GM18502 (cell line): ENCODE measurements around the gene SLC45A1.

Source experiments
- ATAC-seq: cut with Tn5 transposase; IDR thresholded peaks from one replicate; pipeline ENCODE4 v1.9.1; 2021; ENCODE audit warnings: mild to moderate bottlenecking; ENCODE audit not compliant: unreplicated experiment, poor library complexity

Gene SLC45A1

DNA sequence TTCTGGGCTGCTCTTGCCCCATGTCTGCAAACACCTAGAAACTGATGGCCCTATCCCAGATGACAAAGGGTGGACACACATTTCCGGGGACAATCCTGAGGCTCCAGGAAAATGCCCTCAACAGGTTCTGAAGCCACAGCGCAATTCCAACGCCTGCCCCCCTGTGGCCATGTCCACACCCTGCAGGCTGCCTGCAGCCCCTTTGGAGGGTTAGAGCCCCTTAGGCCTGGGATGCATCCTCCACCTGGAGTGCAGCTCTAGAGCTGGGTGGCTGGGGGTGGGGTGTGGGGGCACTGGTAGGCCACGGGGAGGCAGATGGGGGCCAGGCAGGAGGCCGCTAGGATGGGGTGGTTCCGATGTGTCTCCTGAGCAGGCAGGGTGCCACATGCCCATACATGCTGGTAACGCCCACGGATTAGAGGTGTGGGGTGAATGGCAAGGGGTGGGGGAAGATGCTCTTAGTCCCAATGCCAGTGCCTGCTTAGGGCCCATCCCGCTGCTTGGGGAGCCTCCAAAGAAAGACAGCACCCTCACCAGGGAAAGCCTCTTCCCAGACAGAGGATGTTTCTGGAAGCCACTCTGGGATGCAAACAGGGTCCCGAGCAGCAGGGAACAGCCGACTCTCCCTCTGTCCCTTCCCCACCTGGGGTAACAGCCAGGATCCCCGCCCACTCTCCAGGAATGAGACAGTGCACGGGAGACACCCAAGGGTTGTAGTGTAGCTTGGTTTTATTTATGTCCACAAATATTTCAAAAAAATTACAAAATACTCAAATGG, 34.0 kb downstream of the SLC45A1 start:
- ATAC-seq, result no peak

DNA sequence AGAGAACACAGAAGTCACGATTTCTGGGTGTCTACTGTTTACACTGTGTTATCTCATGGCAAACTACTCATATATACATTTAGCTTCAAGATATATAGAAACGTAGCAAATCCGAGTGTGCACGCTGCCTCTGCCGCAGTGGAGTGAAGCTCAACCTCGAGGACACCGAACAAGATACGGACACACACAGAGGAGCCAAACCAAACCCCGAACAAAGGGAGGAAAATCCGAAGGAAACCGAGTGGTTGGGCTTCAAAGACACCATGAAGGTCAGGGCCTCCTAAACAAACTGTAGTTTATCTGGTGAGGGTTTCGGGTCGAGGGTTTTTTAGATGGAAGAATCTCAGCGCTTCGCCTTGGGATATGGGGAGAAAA, 34.5 kb downstream of the SLC45A1 start:
- no peak for ATAC-seq

DNA sequence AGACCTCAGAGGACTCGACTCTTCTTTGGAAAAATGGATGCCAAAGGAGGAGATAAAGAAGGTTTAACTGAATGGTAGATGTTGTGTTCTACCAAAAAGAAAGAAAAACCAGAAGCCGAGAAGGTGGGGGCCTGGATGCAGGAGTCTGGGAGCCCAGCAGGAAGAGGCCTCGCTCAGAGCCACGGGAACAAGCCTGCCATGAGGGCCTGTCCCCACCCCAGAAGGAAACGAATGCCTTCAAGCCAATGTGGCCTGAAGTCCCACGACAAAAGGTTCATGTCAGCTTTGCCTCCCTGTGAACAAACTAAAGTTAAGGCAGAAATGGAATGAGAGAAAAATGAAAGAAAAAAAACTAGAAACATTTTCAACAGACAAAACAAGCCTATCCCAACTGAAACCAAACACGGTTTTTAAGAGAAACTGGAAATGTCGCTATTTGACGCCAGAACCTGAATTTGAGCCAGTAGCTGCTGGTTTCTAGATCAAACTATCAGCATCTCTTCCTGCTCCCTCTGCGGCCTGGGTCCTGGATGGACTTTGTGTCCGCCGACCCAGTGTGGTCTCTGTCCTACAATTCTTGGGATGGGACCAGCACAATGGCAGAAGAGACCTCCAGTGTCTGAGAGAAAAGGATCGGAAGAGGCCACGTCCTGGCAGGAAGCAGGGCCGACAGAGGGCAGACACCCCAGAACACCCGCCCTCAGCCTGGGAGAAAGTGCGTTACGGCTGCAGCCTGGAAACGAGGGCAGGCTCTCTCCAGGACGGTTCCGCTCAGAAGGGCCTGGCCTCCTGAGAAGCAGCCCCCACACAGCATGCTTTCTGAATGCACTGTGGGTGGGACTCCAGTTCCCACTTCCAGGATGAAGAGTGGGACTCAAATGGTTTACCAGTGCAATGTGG, 35.2 kb downstream of the SLC45A1 start:
- no peak for ATAC-seq

DNA sequence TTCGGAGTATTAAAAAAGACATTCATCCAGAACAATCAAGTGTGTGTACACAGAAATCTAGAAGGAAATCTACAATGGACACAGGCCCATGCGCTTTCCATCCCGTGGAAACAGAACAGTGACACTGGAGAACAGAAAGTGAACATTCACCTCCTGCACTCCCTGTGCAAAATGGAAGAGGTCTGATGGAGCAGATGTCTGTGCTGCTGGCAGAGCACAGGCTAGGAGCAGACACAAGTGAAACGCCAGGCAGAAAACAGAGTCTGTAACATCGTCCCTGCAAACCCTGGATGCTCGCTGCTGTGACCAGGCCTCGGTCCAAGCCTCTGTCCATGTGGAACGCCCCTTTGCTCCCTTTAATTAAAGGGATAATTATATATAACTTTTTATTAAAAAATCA, 36.1 kb downstream of the SLC45A1 start:
- no peak for ATAC-seq

DNA sequence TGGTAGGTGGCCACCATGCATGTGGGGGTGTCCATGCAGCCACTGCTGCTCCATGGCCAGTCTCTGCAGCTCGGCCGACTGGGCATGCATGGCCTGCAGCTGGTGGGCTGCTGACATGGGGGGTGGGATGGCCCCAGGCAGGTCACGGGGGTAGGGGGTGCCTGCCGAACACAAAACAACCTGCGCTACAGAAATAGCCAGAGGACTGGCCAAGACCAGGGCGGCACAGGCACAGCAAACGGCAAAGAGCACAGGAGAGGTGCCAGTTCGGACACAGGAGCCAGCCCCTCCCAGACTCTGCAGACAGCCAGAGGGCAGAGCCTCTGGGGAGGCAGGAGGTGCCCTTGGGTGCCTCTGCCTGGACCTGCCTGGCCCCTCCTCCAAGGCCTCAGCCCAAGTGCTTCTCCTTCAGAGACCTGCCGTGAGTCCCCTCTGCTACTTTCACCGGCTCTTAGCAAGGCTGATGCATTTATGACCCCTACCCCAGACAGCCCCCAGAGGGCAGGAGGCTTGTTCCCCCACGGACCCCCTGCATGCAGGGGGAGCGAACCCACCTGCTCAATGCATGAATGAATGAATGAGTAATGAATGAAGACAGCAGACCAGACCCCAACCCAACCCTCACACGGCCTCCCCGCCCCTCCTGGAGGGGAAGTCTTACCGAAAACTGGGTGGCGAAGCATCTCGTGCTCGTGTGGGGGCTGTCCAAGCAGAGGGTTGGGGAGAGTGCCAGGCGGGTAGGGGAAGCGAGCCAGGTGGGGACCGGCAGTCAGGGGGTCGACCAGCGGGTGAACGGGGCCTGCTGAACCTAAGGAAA, 37.7 kb downstream of the SLC45A1 start:
- no peak for ATAC-seq

DNA sequence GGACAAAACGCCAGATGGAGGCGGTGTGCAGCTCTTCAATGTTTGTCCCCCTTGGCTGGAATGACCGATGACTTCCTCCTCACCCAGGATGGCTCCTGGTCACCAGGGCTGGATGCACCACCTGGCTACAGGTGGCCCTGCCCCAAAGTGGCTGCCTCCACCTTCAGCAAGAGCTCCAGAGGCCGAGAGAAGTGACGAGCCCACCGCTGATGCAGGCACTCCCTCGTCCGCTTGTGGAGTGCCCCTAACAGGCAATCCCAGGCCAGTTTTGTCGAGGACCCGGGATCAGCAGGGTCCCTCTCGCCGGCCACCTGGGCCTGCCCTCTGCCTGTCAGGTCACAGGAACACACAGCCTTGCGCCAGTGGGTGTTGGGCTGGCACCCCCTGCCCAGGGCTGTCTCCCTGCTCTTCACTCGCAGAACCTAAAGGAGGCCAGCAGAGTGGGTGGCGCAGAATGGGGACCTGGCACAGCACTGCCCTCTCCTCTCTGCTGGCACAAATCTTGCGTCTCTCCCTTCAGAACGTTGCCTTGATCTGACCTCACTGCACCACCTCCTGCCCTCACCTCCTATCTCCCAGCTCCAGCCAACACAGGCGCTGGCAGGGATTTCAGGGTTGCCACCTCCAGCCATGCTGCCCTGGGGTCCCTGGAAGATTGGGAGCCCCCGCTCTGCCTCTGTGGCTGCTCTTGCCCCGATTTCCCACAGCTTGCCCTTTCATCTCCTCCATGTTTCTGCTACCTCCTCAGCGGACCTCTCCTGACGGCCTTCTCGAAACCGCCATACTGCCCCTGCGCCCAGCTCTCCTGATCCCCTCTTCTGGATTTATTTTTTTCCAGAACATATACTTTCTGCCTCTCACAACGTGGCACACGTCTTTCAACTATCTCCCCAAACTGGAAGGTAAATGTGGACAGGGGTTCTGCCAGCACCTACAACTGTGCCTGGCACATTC, 38.6 kb downstream of the SLC45A1 start:
- ATAC-seq, result no peak

DNA sequence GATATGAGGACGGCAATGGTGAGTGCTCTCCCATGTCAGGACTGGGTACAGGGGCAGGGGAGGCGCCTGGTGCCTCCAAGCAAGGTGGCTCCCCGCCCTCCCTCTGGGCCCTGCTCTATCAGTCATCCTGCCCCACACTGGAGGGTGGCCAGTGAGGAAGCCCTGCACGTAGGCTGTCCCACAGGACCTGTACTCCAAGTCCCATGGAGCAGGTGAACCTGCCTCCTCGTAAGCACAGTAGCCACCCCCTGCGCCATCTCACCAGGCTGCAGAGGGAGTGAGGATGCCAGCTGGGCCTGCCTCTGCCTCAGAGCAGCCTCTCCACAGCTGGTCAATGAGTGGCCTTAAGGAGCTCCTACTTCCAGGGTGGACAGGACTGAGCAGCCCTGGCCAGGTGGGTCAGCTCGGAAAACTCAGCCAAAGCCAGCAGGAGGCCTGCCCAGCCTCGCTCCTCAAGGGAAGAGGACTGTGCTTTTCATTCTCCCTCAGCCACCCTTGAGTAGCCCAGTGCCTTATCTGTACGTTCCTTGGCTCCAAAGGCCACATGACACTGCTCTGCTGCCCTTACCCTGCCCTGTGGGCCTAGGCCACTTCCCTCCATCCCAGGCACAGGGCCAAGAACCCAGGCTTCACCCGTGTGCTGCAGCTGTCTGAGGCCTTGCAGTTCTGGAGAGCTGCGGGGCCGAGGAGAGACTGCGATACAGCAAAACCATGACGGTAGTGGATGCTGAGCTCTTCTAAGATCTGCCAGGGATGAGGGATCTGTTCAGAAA, 39.6 kb downstream of the SLC45A1 start:
- no peak for ATAC-seq

DNA sequence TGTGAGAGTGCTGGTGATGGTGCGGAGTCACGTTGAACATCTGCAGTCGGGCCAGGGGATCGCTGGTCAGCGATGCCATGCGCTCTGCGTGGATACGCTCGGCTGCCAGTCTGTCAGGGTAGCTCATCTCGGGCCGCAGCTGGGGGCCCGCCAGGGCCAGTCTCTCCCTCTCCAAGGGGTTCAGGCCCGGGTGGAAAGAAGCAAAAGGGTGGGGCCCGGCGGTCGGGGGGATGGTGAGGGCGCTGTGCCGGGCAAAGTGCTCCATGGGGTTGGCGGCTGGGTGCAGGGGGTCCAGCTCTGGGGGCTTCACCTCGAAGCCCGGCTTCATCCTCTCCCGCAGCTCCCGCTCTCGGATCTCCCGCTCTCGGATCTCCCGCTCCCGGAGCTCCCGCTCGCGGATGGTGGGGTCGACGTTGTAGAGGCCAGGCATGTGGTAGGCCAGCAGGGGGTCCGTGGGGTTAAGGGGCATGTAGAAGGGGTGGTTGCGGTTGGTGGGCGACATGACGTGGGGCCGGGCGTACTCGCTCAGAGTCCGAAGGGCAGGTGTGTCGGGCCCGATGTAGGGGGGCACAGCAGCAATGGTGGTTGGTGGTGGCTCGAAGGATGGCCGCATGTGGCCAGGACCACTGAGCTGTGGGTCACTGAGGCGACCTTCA, 40.5 kb downstream of the SLC45A1 start:
- ATAC-seq, result no peak

DNA sequence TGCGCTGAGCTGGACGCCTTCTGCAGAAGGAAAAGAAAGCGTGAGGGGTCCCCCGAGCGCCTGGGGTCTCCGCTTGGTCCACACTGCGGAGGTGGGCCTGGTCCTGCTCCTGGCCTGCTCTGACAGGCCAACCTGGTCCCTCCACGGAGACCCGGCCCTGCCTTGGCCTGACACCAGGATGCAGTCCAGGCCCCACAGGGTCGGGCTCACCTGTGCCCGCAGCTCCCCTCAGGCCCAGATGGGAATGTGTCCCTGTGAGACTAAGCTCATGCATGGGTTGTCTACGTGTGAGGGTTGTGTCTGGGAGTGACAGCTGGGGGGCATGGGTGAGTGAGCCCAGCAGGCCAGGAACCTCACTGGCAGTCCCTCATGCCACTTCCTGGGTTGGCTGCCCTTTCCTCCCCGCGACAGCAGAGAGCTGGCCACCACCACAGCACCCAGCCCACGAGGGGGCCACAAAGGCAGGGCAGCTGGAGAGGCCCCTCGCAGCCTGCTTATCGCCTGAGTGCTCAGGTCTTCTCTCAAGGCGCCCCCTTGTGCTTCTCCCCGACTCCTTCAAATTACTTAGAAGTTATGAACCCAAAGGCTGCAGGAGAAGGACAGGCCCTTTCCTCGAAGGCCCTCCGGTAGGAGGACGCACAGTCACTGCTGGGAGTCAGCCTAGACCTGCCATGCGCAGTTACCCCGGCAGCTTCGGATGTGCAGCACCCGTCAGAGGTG, 41.1 kb downstream of the SLC45A1 start:
- no peak for ATAC-seq

DNA sequence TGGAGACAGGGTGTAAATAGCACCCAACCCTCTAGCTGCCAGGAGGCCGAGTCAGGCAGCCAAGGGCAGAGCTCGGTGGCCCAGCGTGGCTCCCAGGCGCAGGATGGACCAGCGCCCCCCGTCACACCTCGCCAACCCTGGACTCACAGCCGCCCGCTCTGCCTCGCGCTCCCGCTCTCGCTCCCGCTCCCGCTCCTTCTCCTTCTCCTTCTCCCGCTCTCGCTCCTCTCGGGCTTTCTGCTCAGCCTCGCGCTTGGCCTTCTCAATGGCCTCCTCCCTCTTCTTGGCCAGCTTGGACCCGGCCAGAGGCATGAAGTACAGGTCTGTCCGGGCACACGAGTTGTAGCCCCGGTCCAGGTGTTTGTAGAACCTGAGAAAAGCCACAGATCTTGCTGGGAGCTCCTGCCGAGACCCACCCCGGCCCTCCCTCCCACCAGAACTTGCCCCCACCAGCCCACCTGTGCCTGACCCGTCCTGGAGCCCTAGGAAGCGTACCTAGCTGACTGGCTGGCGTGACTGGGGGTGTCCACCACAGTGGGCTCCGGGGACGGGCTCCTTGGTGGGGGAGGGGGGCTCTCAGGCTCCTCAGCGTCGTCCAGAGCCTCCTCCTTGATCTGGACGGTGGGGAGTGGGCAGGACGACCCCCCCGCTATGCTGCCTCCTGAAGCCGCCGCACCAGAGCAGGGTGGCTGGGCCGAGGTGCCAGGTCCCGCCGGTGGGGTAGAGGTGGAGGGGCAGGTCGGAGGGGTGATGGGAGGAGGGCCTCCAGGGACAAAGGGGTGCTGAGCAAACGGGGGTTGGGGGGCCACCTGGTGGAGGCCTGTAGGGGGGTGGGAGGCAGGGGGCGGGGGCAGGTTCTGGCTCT, 41.9 kb downstream of the SLC45A1 start:
- no peak for ATAC-seq

DNA sequence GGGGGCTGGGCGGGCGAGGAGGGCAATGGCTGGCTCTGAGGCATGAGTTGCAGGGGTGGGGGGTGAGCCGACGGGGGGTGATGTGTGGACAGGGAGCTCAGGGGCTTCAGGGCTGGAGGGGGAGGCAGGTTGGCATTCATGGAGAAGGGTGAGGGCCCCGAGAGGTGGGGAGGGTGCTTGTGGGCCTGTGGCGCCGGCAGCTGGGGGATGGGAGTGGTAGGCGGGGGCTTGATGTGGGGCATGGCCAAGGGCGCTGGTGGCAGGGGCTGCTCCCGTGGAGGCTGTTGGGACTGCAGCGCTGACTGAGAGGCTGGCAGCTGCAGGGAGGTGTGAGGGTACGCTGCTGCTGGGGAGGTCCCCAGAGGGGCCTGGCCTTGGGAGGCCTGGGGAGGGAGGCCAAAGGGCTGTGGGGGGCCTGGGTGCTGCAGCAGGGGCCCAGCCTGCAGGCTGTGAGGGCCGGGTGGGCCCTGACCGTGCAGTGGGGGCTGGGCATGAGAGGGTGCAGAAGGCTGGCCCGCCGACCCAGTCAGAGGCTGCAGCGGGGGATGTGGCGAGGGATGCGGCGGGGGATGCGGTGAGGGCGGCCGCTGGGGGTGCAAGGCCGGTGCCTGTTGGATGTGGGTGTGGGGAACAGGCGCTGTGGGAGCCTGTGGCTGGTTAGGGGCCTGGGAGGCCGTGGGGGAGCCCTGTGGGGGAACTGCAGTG, 42.7 kb downstream of the SLC45A1 start:
- ATAC-seq, result no peak

DNA sequence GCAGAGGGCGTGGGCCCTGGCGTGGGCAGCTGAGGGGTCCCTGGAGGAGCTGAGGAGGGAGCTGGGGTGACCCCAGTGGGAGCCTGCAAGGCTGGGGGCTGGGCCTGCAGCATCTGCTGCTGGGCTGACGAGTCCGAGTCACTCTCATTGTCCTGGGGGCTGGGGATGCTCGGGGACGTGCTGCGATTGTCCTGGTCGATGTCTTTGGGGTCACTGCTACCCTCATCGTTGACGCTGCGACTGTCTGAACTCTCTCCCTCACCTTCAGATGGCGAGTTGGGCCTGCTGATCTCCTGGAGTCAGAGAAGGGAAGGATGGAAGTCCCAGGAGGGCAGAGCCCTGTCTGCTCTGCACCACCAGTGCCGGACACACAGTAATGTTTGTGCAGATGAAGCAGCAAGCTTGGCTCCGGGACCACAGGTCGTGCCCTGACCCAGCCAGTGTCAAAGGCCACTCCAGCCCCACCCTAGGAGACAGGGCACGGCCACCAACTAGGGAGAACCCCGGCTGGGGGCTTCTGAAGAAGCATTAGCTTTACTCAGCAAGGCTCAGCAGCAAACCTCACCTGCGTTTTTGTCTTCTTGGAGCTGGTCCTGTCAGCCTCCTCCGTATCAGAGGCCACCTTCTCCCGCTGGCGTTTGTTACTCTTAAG, 43.4 kb downstream of the SLC45A1 start:
- ATAC-seq, result no peak

DNA sequence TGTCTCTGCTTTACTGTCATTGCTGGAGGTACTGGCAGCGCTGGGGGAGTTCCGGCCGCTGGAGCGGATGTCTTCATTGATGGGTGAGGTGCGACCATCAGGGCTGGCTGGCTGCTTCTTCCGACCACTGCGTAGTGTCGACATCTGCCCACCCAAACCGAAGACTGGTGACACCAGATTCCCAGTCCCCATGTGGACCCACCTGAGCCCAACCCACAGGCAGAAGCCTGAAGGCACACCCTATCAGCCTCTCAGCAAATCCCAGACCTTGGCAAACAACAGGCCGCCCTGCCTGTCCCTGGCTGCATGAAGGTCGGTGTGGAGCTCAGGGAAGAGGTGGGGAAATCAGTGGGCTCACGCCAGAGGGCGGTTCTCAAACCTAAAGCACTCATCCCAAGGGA, 44.8 kb downstream of the SLC45A1 start:
- no peak for ATAC-seq

DNA sequence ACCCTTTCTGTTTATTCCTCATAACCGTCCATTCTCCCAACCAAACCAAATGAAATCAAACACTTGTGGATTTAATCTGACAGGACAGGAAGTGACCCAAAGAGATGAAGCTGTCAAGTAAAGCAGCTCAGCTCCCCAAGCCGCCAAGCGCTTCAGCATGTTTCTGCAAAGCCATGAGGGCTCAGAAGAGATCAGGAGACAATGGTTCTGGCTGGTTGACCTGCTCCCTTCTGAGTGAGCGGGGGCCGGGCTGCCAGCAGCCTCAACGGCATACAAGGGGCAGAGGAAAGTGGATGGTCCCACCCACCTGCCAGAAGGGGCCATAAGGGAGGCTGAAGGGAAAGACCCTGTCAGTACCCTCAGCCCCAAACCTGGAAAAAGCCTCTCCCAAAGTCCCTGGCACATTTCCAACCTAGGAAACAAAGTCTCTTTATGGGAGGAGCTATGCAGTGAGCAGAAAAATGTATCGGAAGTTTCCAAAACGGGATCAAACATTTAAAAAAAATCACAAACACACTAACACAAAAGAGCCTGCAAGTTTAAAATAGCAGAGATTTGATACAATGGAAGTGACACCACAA, 45.4 kb downstream of the SLC45A1 start:
- ATAC-seq, result no peak

DNA sequence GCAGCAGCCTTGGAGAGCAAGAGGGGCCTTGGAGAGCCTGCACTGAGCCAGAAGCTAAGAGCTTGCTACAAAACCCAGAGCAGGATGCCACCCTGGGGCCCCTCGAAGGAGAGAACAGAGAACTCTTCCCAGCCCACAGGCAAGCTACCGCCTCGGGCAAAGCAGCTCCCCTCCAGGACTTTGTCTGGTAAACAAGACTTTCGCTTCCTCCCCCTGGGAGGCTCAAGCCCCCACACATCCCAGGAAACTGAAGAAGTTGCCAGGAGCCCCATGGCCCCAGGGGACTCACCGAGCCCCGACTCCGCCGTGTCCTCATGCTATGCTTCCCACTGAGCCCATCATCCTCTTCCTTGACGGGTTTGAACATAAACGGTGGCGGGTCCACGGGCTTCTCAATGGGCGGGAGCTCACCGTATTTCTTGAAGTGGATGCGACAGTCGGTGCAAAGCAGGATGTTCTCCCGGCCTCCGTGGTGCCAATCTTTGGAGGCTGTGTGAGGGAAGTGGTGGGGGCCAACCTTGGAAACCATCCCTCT, 45.9 kb downstream of the SLC45A1 start:
- no peak for ATAC-seq
